Upper lobe of left lung (tissue), 6 donors: ENCODE results near the gene STMN1. TPM values are rescaled to one million over a fixed set of nuclear protein-coding genes. Genes with fewer than 3 reads are reported as not detected.

ENCODE experiments used
- ATAC-seq, 2 donors: fragments of 200-7000 bp; cut with Tn5 transposase; one replicate each; pipeline ENCODE4 v1.9.1; 2022; ENCODE audit warnings: mild to moderate bottlenecking in 2 of 2, moderate library complexity in 2 of 2; ENCODE audit not compliant: low FRiP score in 2 of 2
- DNase-seq, 2 donors: peaks; one replicate each; pipeline ENCODE4 v3.0.0-alpha.2; 2019 to 2020
- H3K27ac ChIP-seq, 4 donors: fragments of 200-600 bp; sonication (generic); one replicate each; pipeline ENCODE4 v1.5.1; 2016 to 2019
- H3K27me3 ChIP-seq, 4 donors: fragments of 200-600 bp; sonication (generic); one replicate each; pipeline ENCODE4 v1.5.1; 2017 to 2019
- H3K36me3 ChIP-seq, 4 donors: fragments of 200-600 bp; sonication (generic); one replicate each; pipeline ENCODE4 v1.5.1; 2016 to 2019
- H3K4me1 ChIP-seq, 4 donors: fragments of 200-600 bp; sonication (generic); one replicate each; pipeline ENCODE4 v1.5.1; 2018 to 2019
- H3K4me3 ChIP-seq, 4 donors: fragments of 200-600 bp; sonication (generic); one replicate each; pipeline ENCODE4 v1.5.1; 2017 to 2019; ENCODE audit warnings: mild to moderate bottlenecking in 2 of 4, moderate library complexity in 1 of 4
- H3K9me3 ChIP-seq, 4 donors: fragments of 200-600 bp; sonication (generic); one replicate each; pipeline ENCODE4 v1.5.1; 2018 to 2019
- CTCF ChIP-seq, 6 experiments: fragments of 450-650 bp in 4 of 6; fragments of 200-600 bp in 2 of 6; sonication (generic) in 2 of 6; IDR thresholded peaks; one replicate each; pipeline ENCODE4 v1.5.1; 2016 to 2019; ENCODE audit warnings: antibody characterized with exemption in 6 of 6
- EP300 ChIP-seq, 4 donors: sonication (generic); formaldehyde crosslinking; IDR thresholded peaks; one replicate each; pipeline ENCODE4 v1.5.1; 2017; ENCODE audit warnings: antibody characterized with exemption in 4 of 4, control low read depth in 2 of 4
- POLR2A ChIP-seq, 4 donors: fragments of 450-650 bp; IDR thresholded peaks; one replicate each; pipeline ENCODE4 v1.5.1; 2016 to 2017; ENCODE audit warnings: antibody characterized with exemption in 4 of 4, mild to moderate bottlenecking in 2 of 4
- POLR2AphosphoS5 ChIP-seq, 2 donors: sonication (generic); formaldehyde crosslinking; IDR thresholded peaks; one replicate each; pipeline ENCODE4 v1.5.1; 2017; ENCODE audit warnings: antibody characterized with exemption in 2 of 2
- WGBS, 2 donors: methylation state at CpG; one replicate each; pipeline ENCODE4 v1.1.5; 2017 to 2018; 5-methylcytosine and 5-hydroxymethylcytosine counted together
- total RNA-seq, 6 donors: library from RNA; depleted of rRNA in 4 of 6; stranded (reverse); fragments of >200 nt in 4 of 6; gene quantifications; one replicate each; pipeline versions ENCODE4 v1.1.0 to v1.2.1, GENCODE V29; 2016 to 2021
- donor health status: DM: no; HTN: no; CAD: no; lungs with moderate emphysema.
- donor health status: DM: no; HTN: yes; CAD: no; lungs with severe emphysema.

STMN1 gene
- total RNA-seq, 6 donors from 2014 or later, result 38.3 to 103 (median 52.2) TPM

- H3K9me3 ChIP-seq, result no peaks in the 10 kb centered on the region
- TF ChIP-seq POLR2A (IDR thresholded peaks at IDR 0.05) (peak in 1 of 4 donors; percentile 24), CTCF (IDR thresholded peaks at IDR 0.05) (peak; percentile 96 to 99 (median 98)), EP300 (IDR thresholded peaks at IDR 0.05) (no peak), POLR2AphosphoS5 (IDR thresholded peaks at IDR 0.05) (peak; percentile 12 to 40)
- no peak overlapping the region for H3K4me3 ChIP-seq
- no peaks in the 10 kb centered on the region for H3K27me3 ChIP-seq
- 18 to 26% methylated on average over 8 to 12 of the region's 12 CpGs for WGBS, 2 donors
- ATAC-seq (peak; percentile 94 to 97), DNase-seq (peak; percentile 89 to 93)
- H3K36me3 ChIP-seq, result peaks cover 0 to 6% (median 0%) of the 10 kb centered on the region in 4 donors
- peaks cover 12 to 36% (median 27%) of the 10 kb centered on the region in 4 donors for H3K4me1 ChIP-seq
- H3K27ac ChIP-seq, result peak overlapping the region in 1 of 4 donors; percentile 6
Measured at GRCh38 chr1:25895365-25895990, 10.7 kb downstream of the STMN1 start.

- H3K36me3 ChIP-seq, result no peaks in the 10 kb centered on the region
Measured at GRCh38 chr1:25893116-25893515, 13.1 kb downstream of the STMN1 start.

GRCh38 chr1:25891606-25892005 lies 14.6 kb downstream of the STMN1 start:
- ATAC-seq, result no peak
- Histone ChIP-seq H3K9me3 (no peaks in the 10 kb centered on the region), H3K4me3 (no peak overlapping the region), H3K36me3 (no peaks in the 10 kb centered on the region), H3K4me1 (peaks cover 12 to 31% (median 21%) of the 10 kb centered on the region in 4 donors), H3K27ac (peak overlapping the region in 3 of 4 donors; percentile 26 to 88 (median 76)), H3K27me3 (no peaks in the 10 kb centered on the region)
- DNase-seq, result no peak
- 89 to 90% methylated on average over 5 of the region's 5 CpGs for WGBS, 2 donors
- TF ChIP-seq EP300 (IDR thresholded peaks at IDR 0.05) (no peak), POLR2A (IDR thresholded peaks at IDR 0.05) (no peak)

More at GRCh38 chr1:25893116-25893515, 13.1 kb downstream of the STMN1 start:
- H3K4me3 ChIP-seq, result no peak overlapping the region
- WGBS, 2 donors, result 66 to 79% methylated on average over 4 of the region's 4 CpGs
- no peak for ATAC-seq
- H3K4me1 ChIP-seq, result peaks cover 12 to 36% (median 25%) of the 10 kb centered on the region in 4 donors
- H3K27me3 ChIP-seq, result no peaks in the 10 kb centered on the region
- peak overlapping the region in 2 of 4 donors; percentile 76 to 88 for H3K27ac ChIP-seq
- no peak for TF ChIP-seq POLR2A (IDR thresholded peaks at IDR 0.05)
- no peak for DNase-seq
- no peaks in the 10 kb centered on the region for H3K9me3 ChIP-seq

GRCh38 chr1:25890239-25891034 lies 15.8 kb downstream of the STMN1 start:
- no peak overlapping the region for H3K4me3 ChIP-seq
- WGBS, 2 donors, result 59 to 68% methylated on average over 5 to 10 of the region's 10 CpGs
- peaks cover 7 to 24% (median 19%) of the 10 kb centered on the region in 4 donors for H3K4me1 ChIP-seq
- peak overlapping the region; percentile 23 to 56 (median 34) for H3K27ac ChIP-seq
- ATAC-seq (peak in 1 of 2 donors; percentile 68), DNase-seq (peak in 1 of 2 donors; percentile 78)
- no peaks in the 10 kb centered on the region for H3K27me3 ChIP-seq
- H3K9me3 ChIP-seq, result no peaks in the 10 kb centered on the region
- TF ChIP-seq POLR2AphosphoS5 (IDR thresholded peaks at IDR 0.05) (peak in 1 of 2 donors; percentile 45), CTCF (IDR thresholded peaks at IDR 0.05) (no peak)
- no peaks in the 10 kb centered on the region for H3K36me3 ChIP-seq

- WGBS, 2 donors, result 82 to 89% methylated on average over 3 of the region's 3 CpGs
- no peak for ATAC-seq
- TF ChIP-seq POLR2AphosphoS5 (IDR thresholded peaks at IDR 0.05) (no peak), EP300 (IDR thresholded peaks at IDR 0.05) (no peak), CTCF (IDR thresholded peaks at IDR 0.05) (no peak), POLR2A (IDR thresholded peaks at IDR 0.05) (no peak)
Measured at GRCh38 chr1:25889470-25889869, 16.7 kb downstream of the STMN1 start.

More at GRCh38 chr1:25889470-25889869, 16.7 kb downstream of the STMN1 start:
- Histone ChIP-seq H3K27me3 (no peaks in the 10 kb centered on the region), H3K4me1 (peaks cover 6 to 20% (median 16%) of the 10 kb centered on the region in 4 donors), H3K9me3 (no peaks in the 10 kb centered on the region), H3K36me3 (no peaks in the 10 kb centered on the region), H3K27ac (peak overlapping the region in 2 of 4 donors; percentile 29 to 56), H3K4me3 (no peak overlapping the region)
- DNase-seq, result no peak
